ENCODE data around the gene USP8.
A peak's percentile ranks its signal among the peaks of the same experiment; 100 is the strongest.
"Not testable (repeated sequence)": the region's sequence is repeated elsewhere in the genome, so short reads cannot be mapped to it uniquely, and the experiment has no call there.

USP8 gene

GRCh38 chr15:50438251-50438650, 14.0 kb downstream of the USP8 start:
- no peak for DNase-seq (ENCODE audit: extremely low read depth in 1 of 2, low read depth in 1 of 2)

GRCh38 chr15:50440932-50441331, 16.7 kb downstream of the USP8 start:
- no peak for DNase-seq (ENCODE audit: extremely low read depth in 1 of 2, low read depth in 1 of 2)

GRCh38 chr15:50452927-50453326, 28.7 kb downstream of the USP8 start:
- no peak for DNase-seq (ENCODE audit: extremely low read depth in 1 of 2, low read depth in 1 of 2)

GRCh38 chr15:50458348-50459112, 34.3 kb downstream of the USP8 start:
- DNase-seq (ENCODE audit: extremely low read depth in 1 of 2, low read depth in 1 of 2): no peak

GRCh38 chr15:50463423-50464358, 39.5 kb downstream of the USP8 start:
- DNase-seq (ENCODE audit: extremely low read depth in 1 of 2, low read depth in 1 of 2): no peak

- DNase-seq (ENCODE audit: extremely low read depth in 1 of 2, low read depth in 1 of 2): no peak
Observed at GRCh38 chr15:50471072-50471471, 46.9 kb downstream of the USP8 start.

GRCh38 chr15:50476143-50476542, 51.9 kb downstream of the USP8 start:
- DNase-seq (ENCODE audit: extremely low read depth in 1 of 2, low read depth in 1 of 2): no peak

- no peak for DNase-seq (ENCODE audit: extremely low read depth in 1 of 2, low read depth in 1 of 2)
Observed at GRCh38 chr15:50484781-50485180, 60.6 kb downstream of the USP8 start.

- DNase-seq (ENCODE audit: extremely low read depth in 1 of 2, low read depth in 1 of 2): no peak
Observed at GRCh38 chr15:50485389-50485788, 61.2 kb downstream of the USP8 start.

- DNase-seq (ENCODE audit: extremely low read depth in 1 of 2, low read depth in 1 of 2): peak in 1 of 2 donors; percentile 20
Observed at GRCh38 chr15:50487287-50487686, 63.1 kb downstream of the USP8 start.

GRCh38 chr15:50493625-50494024, 69.4 kb downstream of the USP8 start:
- no peak for DNase-seq (ENCODE audit: extremely low read depth in 1 of 2, low read depth in 1 of 2)

- DNase-seq (ENCODE audit: extremely low read depth in 1 of 2, low read depth in 1 of 2): not testable (repeated sequence)
Observed at GRCh38 chr15:50494547-50494946, 70.3 kb downstream of the USP8 start.

GRCh38 chr15:50496692-50497091, 72.5 kb downstream of the USP8 start:
- DNase-seq (ENCODE audit: extremely low read depth in 1 of 2, low read depth in 1 of 2): no peak

GRCh38 chr15:50500352-50500751, 76.1 kb downstream of the USP8 start:
- DNase-seq (ENCODE audit: extremely low read depth in 1 of 2, low read depth in 1 of 2): no peak

GRCh38 chr15:50501815-50502214, 77.6 kb downstream of the USP8 start:
- no peak for DNase-seq (ENCODE audit: extremely low read depth in 1 of 2, low read depth in 1 of 2)

GRCh38 chr15:50503144-50503543, 78.9 kb downstream of the USP8 start:
- no peak for DNase-seq (ENCODE audit: extremely low read depth in 1 of 2, low read depth in 1 of 2)

- DNase-seq (ENCODE audit: extremely low read depth in 1 of 2, low read depth in 1 of 2): not testable (repeated sequence)
Observed at GRCh38 chr15:50505656-50506055, 81.5 kb downstream of the USP8 start.

GRCh38 chr15:50506121-50506520, 81.9 kb downstream of the USP8 start:
- DNase-seq (ENCODE audit: extremely low read depth in 1 of 2, low read depth in 1 of 2): no peak

- DNase-seq (ENCODE audit: extremely low read depth in 1 of 2, low read depth in 1 of 2): no peak
Observed at GRCh38 chr15:50513001-50513400, 88.8 kb downstream of the USP8 start.

- no peak for DNase-seq (ENCODE audit: extremely low read depth in 1 of 2, low read depth in 1 of 2)
Observed at GRCh38 chr15:50519740-50520425, 95.7 kb downstream of the USP8 start.

GRCh38 chr15:50523851-50524251, 99.6 kb downstream of the USP8 start:
- DNase-seq (ENCODE audit: extremely low read depth in 1 of 2, low read depth in 1 of 2): no peak

Data from stimulated activated CD8-positive, alpha-beta memory T cell treated with anti-CD3 and anti-CD28 coated beads, Interleukin-7, amount 100 ng/mL, for 48 hours (primary cell).